HepG2 (cell line): ENCODE measurements around the gene TTC39C. TPM values are rescaled to one million over a fixed set of nuclear protein-coding genes. Genes with fewer than 3 reads are reported as not detected.

Experiments
- ARID5B ChIP-seq: IDR thresholded peaks from 2 replicates; pipeline ENCODE4 v1.4.0; 2020; ENCODE audit warnings: mild to moderate bottlenecking, missing genetic modification reagents
- CREB3 ChIP-seq: sonication (generic); formaldehyde crosslinking; IDR thresholded peaks from 2 replicates; pipeline ENCODE4 v1.5.0; 2020; ENCODE audit warnings: missing genetic modification reagents
- HOXA7 ChIP-seq: sonication (generic); formaldehyde crosslinking; IDR thresholded peaks from 2 replicates; pipeline ENCODE4 v1.8.1; 2022; ENCODE audit warnings: mild to moderate bottlenecking, missing genetic modification reagents, moderate library complexity
- JDP2 ChIP-seq: sonication (generic); formaldehyde crosslinking; IDR thresholded peaks from 2 replicates; pipeline ENCODE4 v1.8.1; 2022; ENCODE audit warnings: missing genetic modification reagents, borderline replicate concordance
- KDM4B ChIP-seq: sonication (generic); formaldehyde crosslinking; IDR thresholded peaks from 2 replicates; pipeline ENCODE4 v1.4.0; 2020; ENCODE audit warnings: missing genetic modification reagents
- NCOA2 ChIP-seq: sonication (generic); formaldehyde crosslinking; IDR thresholded peaks from 2 replicates; pipeline ENCODE4 v1.8.0; 2022; ENCODE audit warnings: inconsistent platforms
- NONO ChIP-seq, 2 experiments: fragments of 450-650 bp in 1 of 2; sonication (generic) in 1 of 2; formaldehyde crosslinking in 1 of 2; IDR thresholded peaks in 1 of 2; conservative IDR thresholded peaks in 1 of 2; 2 replicates each; pipeline versions ENCODE4 v1.6.1 to v1.8.0; 2017 to 2022; ENCODE audit warnings: mild to moderate bottlenecking in 1 of 2, missing genetic modification reagents in 1 of 2, moderate library complexity in 1 of 2
- REST ChIP-seq, 2 experiments: IDR thresholded peaks; 2 replicates each; pipeline ENCODE4 v1.6.1; 2011 to 2012; ENCODE audit warnings: low read length in 2 of 2, borderline replicate concordance in 1 of 2, low read depth in 1 of 2, mild to moderate bottlenecking in 1 of 2, moderate library complexity in 1 of 2
- ZNF570 ChIP-seq: sonication (generic); formaldehyde crosslinking; IDR thresholded peaks from 2 replicates; pipeline ENCODE4 v1.4.0; 2020; ENCODE audit warnings: mild to moderate bottlenecking, missing genetic modification reagents, borderline replicate concordance
- ZNF616 ChIP-seq: sonication (generic); formaldehyde crosslinking; IDR thresholded peaks from 2 replicates; pipeline ENCODE4 v1.5.0; 2020; ENCODE audit warnings: low read depth, mild to moderate bottlenecking, missing genetic modification reagents
- polyA plus RNA-seq, 8 experiments: library from polyadenylated mRNA; depleted of rRNA in 3 of 8; stranded (reverse) in 7 of 8; unstranded in 1 of 8; fragments of >200 nt; fragmentation: Illumina TruSeq in 4 of 8; extraction: Trizol in 4 of 8; gene quantifications; 2 replicates each; pipeline versions ENCODE4 v1.2.1 to v1.2.3, GENCODE V29; 2011 to 2016; ENCODE audit warnings: low read depth in 4 of 8, missing spikeins in 1 of 8, mixed read lengths in 1 of 8; ENCODE audit not compliant: insufficient read depth in 1 of 8
- total RNA-seq, 5 experiments: library from RNA; depleted of rRNA; stranded (reverse); fragments of >200 nt; fragmentation: Illumina TruSeq; extraction: Trizol; gene quantifications; 2 replicates each; pipeline ENCODE4 v1.2.3, GENCODE V29; 2016; ENCODE audit warnings: low read depth in 1 of 5
- TF ChIP-seq, protein P1 (sequence below): sonication (generic); formaldehyde crosslinking; IDR thresholded peaks from 2 replicates; pipeline ENCODE4 v1.4.0; 2020; ENCODE audit warnings: missing genetic modification reagents

Gene TTC39C
- total and polyA plus RNA-seq, 2 of the 13 experiments (the other 11 are each of a cell fraction or from before 2014, with no cell fraction given) = 19.1 to 25.9 TPM

- TF ChIP-seq REST (IDR thresholded peaks at IDR 0.05; ENCODE audit: borderline replicate concordance in 1 of 2, low read depth in 1 of 2, low read length in 2 of 2) = no peak
- TF ChIP-seq JDP2 (CRISPR knock-in tag) = no peak; the same call in 1 of the 2 replicates
- no peak for TF ChIP-seq NONO (IDR thresholded peaks at IDR 0.05)
- peak; percentile 66 for TF ChIP-seq NONO (CRISPR knock-in tag; conservative IDR thresholded peaks at IDR 0.05)
- peak; percentile 93 for TF ChIP-seq NCOA2
- no peak for TF ChIP-seq ZNF616
- TF ChIP-seq, protein P1, sequence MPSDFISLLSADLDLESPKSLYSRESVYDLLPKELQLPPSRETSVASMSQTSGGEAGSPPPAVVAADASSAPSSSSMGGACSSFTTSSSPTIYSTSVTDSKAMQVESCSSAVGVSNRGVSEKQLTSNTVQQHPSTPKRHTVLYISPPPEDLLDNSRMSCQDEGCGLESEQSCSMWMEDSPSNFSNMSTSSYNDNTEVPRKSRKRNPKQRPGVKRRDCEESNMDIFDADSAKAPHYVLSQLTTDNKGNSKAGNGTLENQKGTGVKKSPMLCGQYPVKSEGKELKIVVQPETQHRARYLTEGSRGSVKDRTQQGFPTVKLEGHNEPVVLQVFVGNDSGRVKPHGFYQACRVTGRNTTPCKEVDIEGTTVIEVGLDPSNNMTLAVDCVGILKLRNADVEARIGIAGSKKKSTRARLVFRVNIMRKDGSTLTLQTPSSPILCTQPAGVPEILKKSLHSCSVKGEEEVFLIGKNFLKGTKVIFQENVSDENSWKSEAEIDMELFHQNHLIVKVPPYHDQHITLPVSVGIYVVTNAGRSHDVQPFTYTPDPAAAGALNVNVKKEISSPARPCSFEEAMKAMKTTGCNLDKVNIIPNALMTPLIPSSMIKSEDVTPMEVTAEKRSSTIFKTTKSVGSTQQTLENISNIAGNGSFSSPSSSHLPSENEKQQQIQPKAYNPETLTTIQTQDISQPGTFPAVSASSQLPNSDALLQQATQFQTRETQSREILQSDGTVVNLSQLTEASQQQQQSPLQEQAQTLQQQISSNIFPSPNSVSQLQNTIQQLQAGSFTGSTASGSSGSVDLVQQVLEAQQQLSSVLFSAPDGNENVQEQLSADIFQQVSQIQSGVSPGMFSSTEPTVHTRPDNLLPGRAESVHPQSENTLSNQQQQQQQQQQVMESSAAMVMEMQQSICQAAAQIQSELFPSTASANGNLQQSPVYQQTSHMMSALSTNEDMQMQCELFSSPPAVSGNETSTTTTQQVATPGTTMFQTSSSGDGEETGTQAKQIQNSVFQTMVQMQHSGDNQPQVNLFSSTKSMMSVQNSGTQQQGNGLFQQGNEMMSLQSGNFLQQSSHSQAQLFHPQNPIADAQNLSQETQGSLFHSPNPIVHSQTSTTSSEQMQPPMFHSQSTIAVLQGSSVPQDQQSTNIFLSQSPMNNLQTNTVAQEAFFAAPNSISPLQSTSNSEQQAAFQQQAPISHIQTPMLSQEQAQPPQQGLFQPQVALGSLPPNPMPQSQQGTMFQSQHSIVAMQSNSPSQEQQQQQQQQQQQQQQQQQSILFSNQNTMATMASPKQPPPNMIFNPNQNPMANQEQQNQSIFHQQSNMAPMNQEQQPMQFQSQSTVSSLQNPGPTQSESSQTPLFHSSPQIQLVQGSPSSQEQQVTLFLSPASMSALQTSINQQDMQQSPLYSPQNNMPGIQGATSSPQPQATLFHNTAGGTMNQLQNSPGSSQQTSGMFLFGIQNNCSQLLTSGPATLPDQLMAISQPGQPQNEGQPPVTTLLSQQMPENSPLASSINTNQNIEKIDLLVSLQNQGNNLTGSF = no peak
- TF ChIP-seq KDM4B (CRISPR knock-in tag) = no peak
- no peak for TF ChIP-seq CREB3
- TF ChIP-seq HOXA7 (CRISPR knock-in tag) = no peak
- no peak for TF ChIP-seq ZNF570 (CRISPR knock-in tag)
- peak; percentile 80 for TF ChIP-seq ARID5B (CRISPR knock-in tag)
Observed at GRCh38 chr18:24051031-24051947, 36.7 kb downstream of the TTC39C start (continued).
